IPS-NIHi11 (cell line): ENCODE data around the gene SAPCD2.

Experiments
- DNase-seq: peaks from one replicate; pipeline ENCODE4 v3.0.0; 2012; ENCODE audit warnings: mixed read lengths, low spot score

Gene SAPCD2

GRCh38 chr9:137030538-137031527, 39.5 kb downstream of the SAPCD2 start:
- no peak for DNase-seq

GRCh38 chr9:137030006-137030405, 40.4 kb downstream of the SAPCD2 start:
- no peak for DNase-seq

GRCh38 chr9:137029058-137029936, 41.1 kb downstream of the SAPCD2 start:
- peak; percentile 85 for DNase-seq

GRCh38 chr9:137028263-137029057, 41.9 kb downstream of the SAPCD2 start:
- DNase-seq = peak; percentile 85

GRCh38 chr9:137027369-137028262, 42.7 kb downstream of the SAPCD2 start, which contains the start of gene ABCA2:
Gene ABCA2, minus strand, starts transcription at chr9:137028237. Its CDS starts 97 bp downstream, at chr9:137028140.
- no peak for DNase-seq

- DNase-seq = no peak
These were observed 43.5 kb downstream of the SAPCD2 start for GRCh38 chr9:137026828-137027227.

- no peak for DNase-seq
These were observed 44.0 kb downstream of the SAPCD2 start for GRCh38 chr9:137026384-137026783.

- no peak for DNase-seq
These were observed 44.8 kb downstream of the SAPCD2 start for GRCh38 chr9:137025517-137025966.

- no peak for DNase-seq
These were observed 46.8 kb downstream of the SAPCD2 start for GRCh38 chr9:137023583-137023991.

GRCh38 chr9:137023157-137023556, 47.2 kb downstream of the SAPCD2 start:
- DNase-seq = no peak

- no peak for DNase-seq
These were observed 47.7 kb downstream of the SAPCD2 start for GRCh38 chr9:137022662-137023008.

- DNase-seq = peak; percentile 93
These were observed 48.2 kb downstream of the SAPCD2 start for GRCh38 chr9:137021979-137022661.

- no peak for DNase-seq
These were observed 48.8 kb downstream of the SAPCD2 start for GRCh38 chr9:137021568-137021978.

- no peak for DNase-seq
These were observed 49.4 kb downstream of the SAPCD2 start for GRCh38 chr9:137020771-137021567.

- no peak for DNase-seq
These were observed 50.3 kb downstream of the SAPCD2 start for GRCh38 chr9:137019891-137020683.

GRCh38 chr9:137018761-137019559, 51.4 kb downstream of the SAPCD2 start:
- no peak for DNase-seq

GRCh38 chr9:137017791-137018497, 52.4 kb downstream of the SAPCD2 start:
- peak; percentile 48 for DNase-seq
